DND-41 (cell line): ENCODE data around the gene PLCD1.

Experiments used
- ATAC-seq: fragments of 200-7000 bp; cut with Tn5 transposase; 3 replicates; pipeline ENCODE4 v1.9.1; 2021; ENCODE audit warnings: low read depth; ENCODE audit not compliant: insufficient read depth
- DNase-seq: peaks from one replicate; pipeline ENCODE4 v3.0.0-alpha.2; 2020
- H2AFZ ChIP-seq: 2 replicates; pipeline ENCODE4 v1.6.0; 2012; ENCODE audit warnings: low read depth, low read length
- H3K27ac ChIP-seq: 2 replicates; pipeline ENCODE4 v1.5.1; 2012; ENCODE audit warnings: low read length, inconsistent platforms
- H3K27me3 ChIP-seq: fragments of 200-600 bp; sonication (generic); 2 replicates; pipeline ENCODE4 v1.6.0; 2012; ENCODE audit warnings: low read length, mild to moderate bottlenecking, inconsistent platforms; ENCODE audit not compliant: insufficient read depth, poor library complexity
- H3K36me3 ChIP-seq: 2 replicates; pipeline ENCODE4 v1.5.1; 2012; ENCODE audit warnings: low read length, inconsistent platforms; ENCODE audit not compliant: insufficient read depth
- H3K4me1 ChIP-seq: 2 replicates; pipeline ENCODE4 v1.5.1; 2012; ENCODE audit warnings: mild to moderate bottlenecking, low read length; ENCODE audit not compliant: insufficient read depth
- H3K4me2 ChIP-seq: 2 replicates; pipeline ENCODE4 v1.6.0; 2012; ENCODE audit warnings: mild to moderate bottlenecking, moderate library complexity, low read length, inconsistent platforms; ENCODE audit not compliant: insufficient read depth
- H3K4me3 ChIP-seq, 2 experiments: fragments of 200-600 bp in 1 of 2; shearing (Covaris generic) in 1 of 2; 2 replicates each; pipeline ENCODE4 v1.5.1; 2012 to 2016; ENCODE audit warnings: inconsistent platforms in 2 of 2, low read length in 2 of 2, mild to moderate bottlenecking in 2 of 2, low read depth in 1 of 2, moderate library complexity in 1 of 2
- H3K79me2 ChIP-seq: 2 replicates; pipeline ENCODE4 v1.6.0; 2012; ENCODE audit warnings: low read length, inconsistent platforms; ENCODE audit not compliant: insufficient read depth
- H3K9ac ChIP-seq: 2 replicates; pipeline ENCODE4 v1.6.0; 2012; ENCODE audit warnings: low read depth, mild to moderate bottlenecking, inconsistent platforms, low read length, moderate library complexity
- H3K9me3 ChIP-seq: 2 replicates; pipeline ENCODE4 v1.5.1; 2012; ENCODE audit warnings: low read length, moderate library complexity, mild to moderate bottlenecking, inconsistent platforms; ENCODE audit not compliant: insufficient read depth, severe bottlenecking
- H4K20me1 ChIP-seq: 2 replicates; pipeline ENCODE4 v1.6.0; 2012; ENCODE audit warnings: low read length; ENCODE audit not compliant: insufficient read depth
- EZH2 ChIP-seq: IDR thresholded peaks from 3 replicates; pipeline ENCODE4 v1.6.1; 2012; ENCODE audit warnings: borderline replicate concordance, low read depth, mild to moderate bottlenecking, moderate library complexity, low read length, inconsistent platforms; ENCODE audit not compliant: severe bottlenecking
- TF ChIP-seq, protein P1 (sequence below): IDR thresholded peaks from 2 replicates; pipeline ENCODE4 v1.5.1; 2012; ENCODE audit warnings: borderline replicate concordance, low read length, moderate library complexity, mild to moderate bottlenecking; ENCODE audit not compliant: poor library complexity, severe bottlenecking; ENCODE audit errors: extremely low read depth

PLCD1 gene

DNA sequence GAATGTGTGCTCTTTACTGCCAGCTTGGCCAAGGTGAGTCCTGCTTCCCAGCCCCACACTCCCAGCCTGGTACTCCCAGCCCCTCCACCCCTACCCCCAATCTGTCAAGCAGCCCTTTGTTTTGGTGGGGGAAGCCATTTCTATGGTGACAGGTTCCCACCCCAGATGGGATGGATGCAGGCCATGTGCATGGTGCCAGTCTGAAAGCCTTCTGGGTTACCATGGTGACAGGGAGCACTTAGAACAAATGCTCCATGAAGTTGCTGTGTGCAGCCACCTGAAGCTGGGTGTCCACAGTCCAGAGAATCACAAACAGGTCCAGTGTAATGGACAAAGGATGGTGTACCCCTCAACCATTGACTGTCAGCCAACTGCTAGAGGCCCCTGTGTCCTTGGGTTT lies 58.0 kb downstream of the PLCD1 start:
- no peak for DNase-seq
- Histone ChIP-seq H3K9ac (no peak overlapping the region), H3K4me1 (no peaks in the 10 kb centered on the region), H3K27ac (no peak overlapping the region), H3K4me3 (no peak overlapping the region), H3K4me2 (no peak overlapping the region), H3K36me3 (peaks cover 54% of the 10 kb centered on the region), H3K79me2 (no peaks in the 10 kb centered on the region), H2AFZ (no peak overlapping the region), H3K9me3 (no peaks in the 10 kb centered on the region), H4K20me1 (no peaks in the 10 kb centered on the region), H3K27me3 (no peaks in the 10 kb centered on the region)
- no peak for ATAC-seq
- no peak for TF ChIP-seq EZH2
- TF ChIP-seq, protein P1, sequence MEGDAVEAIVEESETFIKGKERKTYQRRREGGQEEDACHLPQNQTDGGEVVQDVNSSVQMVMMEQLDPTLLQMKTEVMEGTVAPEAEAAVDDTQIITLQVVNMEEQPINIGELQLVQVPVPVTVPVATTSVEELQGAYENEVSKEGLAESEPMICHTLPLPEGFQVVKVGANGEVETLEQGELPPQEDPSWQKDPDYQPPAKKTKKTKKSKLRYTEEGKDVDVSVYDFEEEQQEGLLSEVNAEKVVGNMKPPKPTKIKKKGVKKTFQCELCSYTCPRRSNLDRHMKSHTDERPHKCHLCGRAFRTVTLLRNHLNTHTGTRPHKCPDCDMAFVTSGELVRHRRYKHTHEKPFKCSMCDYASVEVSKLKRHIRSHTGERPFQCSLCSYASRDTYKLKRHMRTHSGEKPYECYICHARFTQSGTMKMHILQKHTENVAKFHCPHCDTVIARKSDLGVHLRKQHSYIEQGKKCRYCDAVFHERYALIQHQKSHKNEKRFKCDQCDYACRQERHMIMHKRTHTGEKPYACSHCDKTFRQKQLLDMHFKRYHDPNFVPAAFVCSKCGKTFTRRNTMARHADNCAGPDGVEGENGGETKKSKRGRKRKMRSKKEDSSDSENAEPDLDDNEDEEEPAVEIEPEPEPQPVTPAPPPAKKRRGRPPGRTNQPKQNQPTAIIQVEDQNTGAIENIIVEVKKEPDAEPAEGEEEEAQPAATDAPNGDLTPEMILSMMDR = no peak

DNA sequence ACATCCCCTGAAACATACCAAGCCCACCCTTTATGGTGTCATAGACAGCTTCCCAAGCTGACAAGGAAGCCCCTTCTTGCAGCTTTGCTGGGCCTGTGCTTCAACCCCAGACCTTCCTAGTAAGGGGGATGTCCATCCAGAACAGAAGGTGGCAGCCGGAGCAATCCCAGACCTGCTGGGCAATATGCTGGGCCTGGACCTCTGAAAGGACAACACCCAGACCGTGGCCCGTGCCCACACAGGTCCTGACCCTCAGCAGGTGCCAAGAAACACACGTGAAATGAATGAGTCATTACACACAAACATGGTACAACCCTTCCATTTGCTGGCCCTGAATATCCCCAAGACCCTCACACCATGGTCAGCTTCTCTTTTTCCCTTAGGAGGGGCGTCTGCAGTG lies 58.6 kb downstream of the PLCD1 start:
- Histone ChIP-seq H3K27me3 (no peaks in the 10 kb centered on the region), H3K4me2 (no peak overlapping the region), H2AFZ (no peak overlapping the region), H3K4me1 (no peaks in the 10 kb centered on the region), H3K9ac (no peak overlapping the region), H3K27ac (no peak overlapping the region), H3K4me3 (no peak overlapping the region), H4K20me1 (no peaks in the 10 kb centered on the region), H3K79me2 (no peaks in the 10 kb centered on the region), H3K36me3 (peaks cover 47% of the 10 kb centered on the region), H3K9me3 (no peaks in the 10 kb centered on the region)
- DNase-seq (no peak), ATAC-seq (no peak)
- TF ChIP-seq EZH2 = no peak
- TF ChIP-seq, protein P1 = no peak

GRCh38 chr3:37969596-37970100 lies 59.8 kb downstream of the PLCD1 start:
- H3K36me3 ChIP-seq = peaks cover 36% of the 10 kb centered on the region
- DNase-seq = no peak
- H3K27ac ChIP-seq = no peak overlapping the region
- H4K20me1 ChIP-seq = no peaks in the 10 kb centered on the region
- H3K4me1 ChIP-seq = no peaks in the 10 kb centered on the region
- no peak overlapping the region for H2AFZ ChIP-seq
- no peak overlapping the region for H3K4me2 ChIP-seq
- no peaks in the 10 kb centered on the region for H3K79me2 ChIP-seq
- H3K9me3 ChIP-seq = no peaks in the 10 kb centered on the region
- H3K4me3 ChIP-seq = no peak overlapping the region
- TF ChIP-seq, protein P1 = no peak
- no peak for TF ChIP-seq EZH2
- H3K9ac ChIP-seq = no peak overlapping the region
- 0 out of 3 replicates have a peak, but pooled peaks have one; percentile 37 for ATAC-seq
- no peaks in the 10 kb centered on the region for H3K27me3 ChIP-seq
